D341Med (cell line): Measurements from ENCODE around the gene FCGR1A.
"Not testable (repeated sequence)": the region's sequence is repeated elsewhere in the genome, so short reads cannot be mapped to it uniquely, and the experiment has no call there.

Source experiments
- DNase-seq: peaks from one replicate; pipeline ENCODE4 v3.0.0; 2012; ENCODE audit warnings: low spot score

Gene FCGR1A

DNA sequence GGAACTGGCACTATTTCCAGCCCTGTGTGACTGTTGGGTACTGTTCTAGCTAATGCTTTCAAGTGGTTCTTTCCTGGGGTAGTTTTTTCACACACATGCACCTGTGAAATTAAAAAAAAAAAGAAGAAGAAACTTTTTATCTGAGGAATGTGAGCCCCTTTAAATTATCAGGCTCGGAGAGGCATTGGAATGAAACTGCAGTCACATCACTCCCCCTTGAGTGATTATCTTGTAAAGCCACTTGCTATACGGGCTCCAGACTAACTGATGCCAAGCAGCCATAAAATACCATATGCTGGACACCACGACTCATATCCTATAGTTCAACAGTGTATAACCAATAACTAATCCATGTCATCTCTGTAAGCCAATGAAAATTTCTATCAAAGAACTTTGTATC, 5.4 kb upstream of the FCGR1A start:
- DNase-seq: not testable (repeated sequence)

DNA sequence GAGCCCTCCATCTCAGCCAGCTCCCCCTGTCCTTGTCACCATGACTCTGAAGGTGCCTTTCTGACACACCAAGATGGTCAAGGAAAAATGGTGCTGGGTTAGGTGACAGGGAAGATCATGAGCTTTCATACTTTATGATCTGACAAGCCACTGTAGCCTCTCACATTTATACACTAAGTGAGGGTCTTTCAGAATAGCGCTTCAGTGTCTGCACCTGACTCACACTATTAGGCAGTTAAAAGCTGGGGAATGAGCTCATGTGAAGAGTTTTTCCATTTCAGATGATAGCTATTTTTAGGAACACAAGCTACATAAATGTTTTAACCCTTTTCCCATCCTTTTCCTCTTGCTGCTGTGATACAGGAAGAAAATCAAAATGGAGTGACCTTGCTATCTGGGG, 4.2 kb upstream of the FCGR1A start:
- DNase-seq: not testable (repeated sequence)

DNA sequence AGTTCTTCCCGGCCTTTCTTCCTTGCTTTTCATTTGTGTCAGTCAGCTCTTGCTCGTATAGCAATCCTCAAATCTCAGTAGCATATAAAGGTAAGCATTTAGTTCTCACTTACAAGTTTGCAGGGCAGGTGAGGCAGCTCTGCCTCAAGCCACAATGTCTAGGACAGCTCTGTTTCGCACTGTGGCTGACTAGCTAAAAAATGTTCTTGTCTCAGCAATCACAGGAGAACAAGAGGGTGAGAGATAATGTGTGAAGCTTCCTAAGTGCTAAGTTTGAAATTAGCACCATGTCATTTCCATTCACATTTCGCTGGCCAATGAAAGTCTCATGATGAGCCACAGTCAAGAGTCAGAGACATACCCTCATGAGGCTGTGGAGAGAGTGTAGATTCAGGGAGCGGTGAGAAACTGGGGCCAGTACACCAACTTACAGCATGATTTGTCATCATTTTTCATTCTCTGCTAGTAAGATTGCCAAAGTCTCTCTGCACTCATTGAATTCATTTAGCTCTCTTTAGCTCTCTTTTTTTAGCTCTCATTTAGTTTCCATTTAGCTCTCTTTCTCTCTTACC, 995 bp upstream of the FCGR1A start:
- not testable (repeated sequence) for DNase-seq

DNA sequence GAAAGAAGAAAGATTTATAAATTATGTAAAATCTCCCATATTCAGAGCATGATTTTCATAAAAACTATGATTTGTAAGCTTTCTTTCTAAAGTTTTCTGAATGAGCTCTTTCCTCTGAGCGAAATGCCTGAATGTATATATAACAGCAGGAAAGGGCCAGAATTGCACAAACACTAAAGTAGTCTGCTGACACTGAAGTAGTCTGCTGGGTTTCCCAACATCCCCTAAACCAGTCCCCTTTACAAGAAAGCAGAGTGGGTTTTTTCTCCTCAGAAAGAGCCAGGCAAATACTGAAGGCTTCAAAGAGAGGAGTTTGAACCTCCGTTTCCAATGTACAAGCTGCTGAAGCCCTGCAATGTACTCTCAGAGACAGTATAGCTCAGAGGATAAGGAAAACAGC, 795 bp downstream of the FCGR1A start:
- not testable (repeated sequence) for DNase-seq

DNA sequence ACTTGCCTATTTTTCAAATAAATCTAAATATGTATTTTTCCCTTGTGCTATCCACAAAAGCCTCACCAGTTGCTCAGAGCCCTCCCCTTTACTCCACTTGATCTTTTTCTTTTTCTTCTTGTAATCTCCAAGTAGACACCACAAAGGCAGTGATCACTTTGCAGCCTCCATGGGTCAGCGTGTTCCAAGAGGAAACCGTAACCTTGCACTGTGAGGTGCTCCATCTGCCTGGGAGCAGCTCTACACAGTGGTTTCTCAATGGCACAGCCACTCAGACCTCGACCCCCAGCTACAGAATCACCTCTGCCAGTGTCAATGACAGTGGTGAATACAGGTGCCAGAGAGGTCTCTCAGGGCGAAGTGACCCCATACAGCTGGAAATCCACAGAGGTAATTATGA, 1.4 kb downstream of the FCGR1A start:
- not testable (repeated sequence) for DNase-seq

- DNase-seq: not testable (repeated sequence)
These were observed 5.4 kb downstream of the FCGR1A start for GRCh38 chr1:149787688-149788451.

- peak; percentile 72 for DNase-seq
These were observed 10.0 kb downstream of the FCGR1A start for GRCh38 chr1:149792502-149792901.

- DNase-seq: peak; percentile 90
These were observed 10.5 kb downstream of the FCGR1A start for GRCh38 chr1:149792912-149793515.

DNA sequence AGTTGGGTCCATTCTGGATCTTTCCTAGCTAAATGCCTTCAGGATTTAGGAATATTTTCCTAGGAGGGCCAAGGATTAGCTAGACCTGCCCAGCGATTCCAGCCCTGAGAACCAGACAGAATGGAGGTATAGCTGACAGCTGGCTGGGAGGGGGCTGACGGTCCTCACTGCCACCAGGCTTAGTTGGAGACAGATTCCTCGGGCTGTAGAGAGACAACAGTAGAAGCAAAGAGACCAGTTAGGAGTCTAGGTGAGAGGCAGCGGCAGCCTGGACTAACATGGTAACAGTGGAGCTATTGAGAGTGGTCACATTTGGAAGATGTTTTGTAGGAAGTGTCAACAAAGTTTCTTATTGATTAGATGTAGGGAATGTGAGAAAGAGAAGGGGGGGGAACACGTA, 11.4 kb downstream of the FCGR1A start:
- DNase-seq: not testable (repeated sequence)

GRCh38 chr1:149801628-149802027, 19.1 kb downstream of the FCGR1A start:
- DNase-seq: not testable (repeated sequence)

GRCh38 chr1:149804417-149805080, 22.1 kb downstream of the FCGR1A start:
- DNase-seq: not testable (repeated sequence)

DNA sequence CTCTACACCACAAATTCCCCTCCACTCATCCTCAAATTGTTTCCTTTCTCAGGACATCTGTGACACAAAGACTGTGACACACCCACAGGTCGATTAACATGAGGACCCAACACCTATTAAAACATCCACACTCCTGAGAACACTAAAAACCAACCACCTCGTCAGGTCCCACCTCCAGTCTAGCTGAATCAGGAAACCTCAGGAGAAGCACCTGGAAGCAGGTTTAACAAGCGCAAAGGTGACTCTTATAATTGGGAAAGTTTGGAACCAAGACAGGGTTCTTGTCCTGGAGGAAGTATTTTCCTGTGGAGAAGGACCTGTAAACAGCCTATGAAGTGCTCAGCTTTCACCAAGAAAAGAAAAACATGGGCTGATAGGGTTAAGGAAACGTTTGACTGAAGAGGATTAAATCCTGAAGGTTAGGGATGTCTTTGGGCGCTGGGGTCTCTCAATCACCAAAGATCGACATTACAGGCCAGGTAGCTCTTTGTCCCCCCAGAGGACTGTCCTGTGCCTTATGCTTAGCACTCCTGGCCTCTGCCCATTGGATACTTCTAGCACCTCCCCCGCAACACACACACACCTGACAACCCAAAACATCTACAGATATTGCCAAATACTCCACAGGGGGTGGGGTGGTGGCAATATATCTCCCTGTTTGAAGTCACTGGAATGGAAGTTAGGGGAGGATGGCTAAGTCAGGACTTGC, 28.4 kb downstream of the FCGR1A start:
- not testable (repeated sequence) for DNase-seq

DNA sequence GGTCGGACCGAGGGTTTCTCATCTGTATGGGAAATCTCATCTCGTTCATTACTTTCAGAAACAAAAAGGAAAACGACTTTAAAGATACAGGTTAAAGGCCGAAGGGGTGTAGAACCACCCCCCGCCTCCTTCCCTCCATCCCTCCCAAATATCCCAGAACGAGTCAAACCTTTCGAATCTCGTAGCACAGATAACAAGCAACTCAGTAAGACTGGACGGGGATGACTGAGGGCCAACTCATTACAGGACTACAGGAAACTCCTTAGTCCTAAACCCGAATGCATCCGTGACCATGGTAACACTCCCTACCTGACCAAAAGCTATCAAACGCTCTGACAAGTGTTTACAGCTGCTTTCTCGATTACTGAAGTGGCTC, 29.0 kb downstream of the FCGR1A start:
- DNase-seq: peak; percentile 7

DNA sequence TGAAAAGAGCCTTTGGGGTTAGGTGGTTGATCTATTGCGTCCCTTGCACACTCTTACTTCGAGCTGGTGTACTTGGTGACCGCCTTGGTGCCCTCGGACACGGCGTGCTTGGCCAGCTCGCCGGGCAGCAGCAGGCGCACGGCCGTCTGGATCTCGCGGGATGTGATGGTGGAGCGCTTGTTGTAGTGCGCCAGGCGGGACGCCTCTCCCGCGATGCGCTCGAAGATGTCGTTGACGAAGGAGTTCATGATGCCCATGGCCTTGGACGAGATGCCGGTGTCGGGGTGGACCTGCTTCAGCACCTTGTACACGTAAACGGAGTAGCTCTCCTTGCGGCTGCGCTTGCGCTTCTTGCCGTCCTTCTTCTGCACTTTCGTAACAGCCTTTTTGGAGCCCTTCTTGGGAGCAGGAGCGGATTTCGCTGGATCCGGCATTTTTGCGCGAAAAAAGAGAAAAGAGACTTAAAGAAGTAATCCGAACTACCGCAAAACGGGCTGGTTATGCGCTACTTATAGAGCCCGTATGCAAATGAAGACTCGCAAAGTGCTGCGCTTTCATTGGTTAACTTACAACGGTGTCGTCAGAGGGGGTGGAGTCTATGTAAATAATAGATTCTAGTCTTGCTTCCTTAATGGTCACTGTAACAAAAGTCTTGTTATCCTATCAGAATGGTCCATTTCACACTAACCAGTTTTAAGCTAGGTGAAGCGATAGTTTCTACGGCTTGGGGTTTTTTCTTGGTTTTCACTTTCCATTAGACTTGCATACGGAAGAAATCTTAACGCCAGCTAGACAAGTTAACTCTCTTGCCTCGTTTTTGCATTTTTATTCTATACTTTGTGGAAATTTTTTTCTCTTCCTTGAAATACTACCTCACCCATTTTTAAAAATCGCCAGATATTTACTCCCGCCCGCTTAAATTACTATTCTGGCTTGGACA, 29.7 kb downstream of the FCGR1A start:
- DNase-seq: peak; percentile 44

- DNase-seq: not testable (repeated sequence)
These were observed 30.7 kb downstream of the FCGR1A start for GRCh38 chr1:149812893-149813801.

DNA sequence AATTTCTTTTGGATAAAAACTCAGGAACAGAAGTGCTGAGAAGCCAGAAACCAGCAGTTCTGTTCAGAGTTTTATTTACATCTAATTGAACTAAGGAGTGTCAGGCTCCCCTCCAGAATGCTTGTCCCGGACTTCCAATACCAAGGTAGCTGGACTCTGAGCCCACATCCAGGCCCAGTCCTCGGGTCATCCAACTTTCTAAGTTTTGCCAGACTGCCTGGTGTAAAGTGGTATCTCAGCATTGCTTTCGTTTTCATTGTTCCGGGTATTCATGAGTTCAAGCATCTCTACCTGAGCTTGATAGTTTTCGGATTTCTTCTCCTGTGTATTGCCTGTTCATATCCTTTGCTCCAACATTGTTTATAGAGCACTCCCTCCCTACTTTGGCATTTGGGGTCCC, 37.9 kb downstream of the FCGR1A start:
- DNase-seq: not testable (repeated sequence)

DNA sequence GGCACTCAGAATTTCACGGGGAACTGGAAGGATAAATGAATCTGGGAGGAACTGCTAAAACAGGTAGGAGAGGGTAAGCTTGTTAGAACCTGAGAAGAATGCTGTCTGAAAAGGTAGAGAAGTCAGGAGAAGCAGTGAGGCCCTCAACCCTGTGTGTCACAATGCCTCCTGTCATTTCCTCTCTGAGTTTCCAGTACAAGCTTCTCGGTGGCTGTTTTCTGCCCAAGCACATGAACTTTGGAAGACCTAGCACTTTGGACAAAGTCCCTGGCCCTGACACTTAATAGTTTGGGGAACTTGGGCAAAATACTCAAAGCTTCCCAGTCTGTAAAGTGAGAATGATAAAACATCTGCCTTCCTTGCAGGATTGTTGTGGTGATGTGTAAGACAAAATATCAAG, 44.1 kb downstream of the FCGR1A start:
- DNase-seq: not testable (repeated sequence)

- not testable (repeated sequence) for DNase-seq
These were observed 49.3 kb downstream of the FCGR1A start for GRCh38 chr1:149831764-149832315.

GRCh38 chr1:149832316-149833126, 50.0 kb downstream of the FCGR1A start:
- not testable (repeated sequence) for DNase-seq
